Mucosa of descending colon (tissue), 3 donors: ENCODE results near the gene ABI1. TPM values are rescaled to one million over a fixed set of nuclear protein-coding genes. Genes with fewer than 3 reads are reported as not detected.

ENCODE experiments used
- ATAC-seq: fragments of 200-7000 bp; cut with Tn5 transposase; one replicate; pipeline ENCODE4 v1.9.1; 2020; ENCODE audit warnings: mild to moderate bottlenecking, moderate library complexity
- DNase-seq, 3 donors: peaks; one replicate each; pipeline ENCODE4 v3.0.0-alpha.2; 2020
- H3K36me3 ChIP-seq: fragments of 200-600 bp; one replicate; pipeline ENCODE4 v1.8.0; 2021; ENCODE audit warnings: low read depth, mild to moderate bottlenecking
- H3K4me1 ChIP-seq: fragments of 200-600 bp; one replicate; pipeline ENCODE4 v1.8.0; 2021; ENCODE audit warnings: low read depth, mild to moderate bottlenecking
- H3K4me3 ChIP-seq: fragments of 200-600 bp; one replicate; pipeline ENCODE4 v1.8.0; 2021; ENCODE audit warnings: mild to moderate bottlenecking
- H3K9me3 ChIP-seq: fragments of 200-600 bp; one replicate; pipeline ENCODE4 v1.8.0; 2021; ENCODE audit warnings: mild to moderate bottlenecking
- CTCF ChIP-seq: fragments of 200-600 bp; IDR thresholded peaks from one replicate; pipeline ENCODE4 v1.8.0; 2022; ENCODE audit warnings: antibody characterized with exemption, mild to moderate bottlenecking
- intact Hi-C, 2 donors: fragments of 100-400 bp; cut with DNase I in 1 of 2; cut with micrococcal nuclease in 1 of 2; formaldehyde crosslinking; loops; one replicate each; pipeline versions ENCODE4 v1.11.0 to v1.11.1; 2022; cut with DNase I, micrococcal nuclease
- total RNA-seq, 3 donors: library from RNA; stranded (reverse); fragmentation: NEBNext Ultra II Directional in 2 of 3; extraction: Animal tissue kit (Norgen Biotek cat#: 25700) in 2 of 3; gene quantifications; one replicate each; pipeline versions ENCODE4 v1.2.1 to v1.2.4, GENCODE V29; 2021 to 2023
- donor health status: DM: no; HTN: no; CAD: no; lungs with moderate emphysema.
- donor health status: DM: no; HTN: no; CAD: no.
- donor health status: DM: no; HTN: yes; CAD: no.

ABI1 gene
- total RNA-seq, 3 donors from 2014 or later: 54.0 to 63.5 (median 62.4) TPM

- no peaks in the 10 kb centered on the region for H3K36me3 ChIP-seq
- intact Hi-C loops: no loop called here
- no peak for TF ChIP-seq CTCF
- DNase-seq (no peak), ATAC-seq (no peak)
- no peak overlapping the region for H3K4me3 ChIP-seq
- H3K9me3 ChIP-seq: no peaks in the 10 kb centered on the region
- peaks cover 29% of the 10 kb centered on the region for H3K4me1 ChIP-seq
Measured at GRCh38 chr10:26801274-26801673, 59.5 kb downstream of the ABI1 start.

DNA sequence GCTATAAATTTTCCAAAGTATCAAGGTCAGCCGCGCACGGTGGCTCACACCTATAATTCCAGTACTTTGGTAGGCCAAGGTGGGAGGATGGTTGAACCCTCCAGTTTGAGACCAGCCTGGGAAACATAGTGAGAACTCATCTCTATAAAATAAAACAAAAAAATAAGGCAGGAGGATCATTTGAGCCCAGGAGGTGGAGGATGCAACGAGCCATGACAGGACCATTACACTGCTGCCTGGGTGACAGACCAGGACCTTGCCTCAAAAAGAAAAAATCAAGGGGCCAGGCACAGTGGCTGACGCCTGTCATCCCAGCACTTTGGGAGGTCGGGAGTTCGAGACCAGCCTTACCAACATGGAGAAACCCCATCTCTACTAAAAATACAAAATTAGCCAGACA is 60.3 kb downstream of the ABI1 start:
- H3K36me3 ChIP-seq: no peaks in the 10 kb centered on the region
- intact Hi-C loops: no loop called here
- no peak overlapping the region for H3K4me3 ChIP-seq
- no peak for DNase-seq
- peaks cover 23% of the 10 kb centered on the region for H3K4me1 ChIP-seq
- no peak for TF ChIP-seq CTCF
- no peaks in the 10 kb centered on the region for H3K9me3 ChIP-seq
- ATAC-seq: no peak

DNA sequence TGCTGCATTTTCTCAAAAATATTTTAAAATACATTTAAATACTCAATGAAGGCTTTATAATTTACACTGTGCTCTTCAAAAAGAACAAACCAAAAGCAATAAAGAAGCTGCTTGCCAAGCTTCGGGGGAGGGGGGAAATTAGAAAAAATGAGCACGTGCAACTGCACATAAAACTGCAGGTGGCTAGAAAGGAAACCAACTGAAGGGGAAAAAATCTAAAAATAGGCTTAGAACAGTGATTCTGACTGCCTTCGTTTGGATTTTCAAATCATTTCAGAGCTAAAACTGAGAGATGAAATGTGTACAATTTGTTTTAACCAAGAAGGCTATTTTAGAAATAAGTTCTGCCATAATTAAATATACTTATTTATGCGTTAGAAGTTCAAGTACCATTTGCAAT is 61.4 kb downstream of the ABI1 start:
- H3K36me3 ChIP-seq: no peaks in the 10 kb centered on the region
- peaks cover 11% of the 10 kb centered on the region for H3K4me1 ChIP-seq
- H3K9me3 ChIP-seq: no peaks in the 10 kb centered on the region
- no peak for DNase-seq
- no peak for TF ChIP-seq CTCF
- H3K4me3 ChIP-seq: no peak overlapping the region
- intact Hi-C loops: no loop called here
- no peak for ATAC-seq

GRCh38 chr10:26798298-26798697 is 62.5 kb downstream of the ABI1 start:
- H3K4me3 ChIP-seq: no peak overlapping the region
- no peaks in the 10 kb centered on the region for H3K9me3 ChIP-seq
- peaks cover 7% of the 10 kb centered on the region for H3K4me1 ChIP-seq
- ATAC-seq (no peak), DNase-seq (no peak)
- no peak for TF ChIP-seq CTCF
- no peaks in the 10 kb centered on the region for H3K36me3 ChIP-seq
- intact Hi-C loops: no loop called here

- peaks cover 3% of the 10 kb centered on the region for H3K4me1 ChIP-seq
- intact Hi-C loops: no loop called here
- H3K9me3 ChIP-seq: no peaks in the 10 kb centered on the region
- no peak overlapping the region for H3K4me3 ChIP-seq
- no peak for TF ChIP-seq CTCF
- ATAC-seq: no peak
- H3K36me3 ChIP-seq: no peaks in the 10 kb centered on the region
- DNase-seq: no peak
Measured at GRCh38 chr10:26797340-26797739, 63.4 kb downstream of the ABI1 start.
